HepG2 (cell line): ENCODE results near the gene SNX7. TPM values are rescaled to one million over a fixed set of nuclear protein-coding genes. Genes with fewer than 3 reads are reported as not detected.

Experiments
- CCDC6 ChIP-seq: sonication (generic); formaldehyde crosslinking; IDR thresholded peaks from 2 replicates; pipeline ENCODE4 v1.8.1; 2022; ENCODE audit warnings: mild to moderate bottlenecking, missing genetic modification reagents, moderate library complexity
- ETS1 ChIP-seq: sonication (generic); formaldehyde crosslinking; IDR thresholded peaks from 2 replicates; pipeline ENCODE4 v1.4.0; 2020; ENCODE audit warnings: missing genetic modification reagents
- ISX ChIP-seq: sonication (generic); formaldehyde crosslinking; conservative IDR thresholded peaks from 2 replicates; pipeline ENCODE4 v1.5.0; 2020; ENCODE audit warnings: missing genetic modification reagents
- NR2F1 ChIP-seq, 2 experiments: fragments of 450-650 bp in 1 of 2; formaldehyde crosslinking in 1 of 2; IDR thresholded peaks; 2 replicates each; pipeline versions ENCODE4 v1.5.0 to v1.6.1; 2016 to 2020; ENCODE audit warnings: mild to moderate bottlenecking in 1 of 2, missing compliant biosample characterization in 1 of 2, missing genetic modification reagents in 1 of 2, moderate library complexity in 1 of 2
- REXO4 ChIP-seq: sonication (generic); formaldehyde crosslinking; IDR thresholded peaks from 2 replicates; pipeline ENCODE4 v1.8.0; 2022; ENCODE audit warnings: missing genetic modification reagents, mild to moderate bottlenecking, borderline replicate concordance
- SRSF9 ChIP-seq: fragments of 200-400 bp; formaldehyde crosslinking; IDR thresholded peaks from 2 replicates; pipeline ENCODE4 v1.6.1; 2018; ENCODE audit warnings: borderline replicate concordance, mild to moderate bottlenecking, low read depth, low read length; ENCODE audit not compliant: insufficient read depth, poor library complexity, severe bottlenecking
- ZBTB44 ChIP-seq: sonication (generic); formaldehyde crosslinking; IDR thresholded peaks from 2 replicates; pipeline ENCODE4 v1.4.0; 2020; ENCODE audit warnings: missing genetic modification reagents
- ZNF782 ChIP-seq: sonication (generic); formaldehyde crosslinking; IDR thresholded peaks from 2 replicates; pipeline ENCODE4 v1.4.0; 2020; ENCODE audit warnings: missing genetic modification reagents, mild to moderate bottlenecking, borderline replicate concordance
- polyA plus RNA-seq, 8 experiments: library from polyadenylated mRNA; depleted of rRNA in 3 of 8; stranded (reverse) in 7 of 8; unstranded in 1 of 8; fragments of >200 nt; fragmentation: Illumina TruSeq in 4 of 8; extraction: Trizol in 4 of 8; gene quantifications; 2 replicates each; pipeline versions ENCODE4 v1.2.1 to v1.2.3, GENCODE V29; 2011 to 2016; ENCODE audit warnings: low read depth in 4 of 8, missing spikeins in 1 of 8, mixed read lengths in 1 of 8; ENCODE audit not compliant: insufficient read depth in 1 of 8
- total RNA-seq, 5 experiments: library from RNA; depleted of rRNA; stranded (reverse); fragments of >200 nt; fragmentation: Illumina TruSeq; extraction: Trizol; gene quantifications; 2 replicates each; pipeline ENCODE4 v1.2.3, GENCODE V29; 2016; ENCODE audit warnings: low read depth in 1 of 5
- TF ChIP-seq, protein P1 (sequence below): sonication (generic); formaldehyde crosslinking; IDR thresholded peaks from 2 replicates; pipeline ENCODE4 v1.5.1; 2020; ENCODE audit warnings: mild to moderate bottlenecking, missing genetic modification reagents, borderline replicate concordance
- TF ChIP-seq, protein P2 (sequence below): sonication (generic); formaldehyde crosslinking; IDR thresholded peaks from 2 replicates; pipeline ENCODE4 v1.4.0; 2020; ENCODE audit warnings: missing genetic modification reagents
- TF ChIP-seq, protein P3 (sequence below): sonication (generic); formaldehyde crosslinking; conservative IDR thresholded peaks from 2 replicates; pipeline ENCODE4 v1.4.0; 2020; ENCODE audit warnings: missing genetic modification reagents
- TF ChIP-seq, protein P4 (sequence below): sonication (generic); formaldehyde crosslinking; IDR thresholded peaks from 2 replicates; pipeline ENCODE4 v1.8.0; 2023; ENCODE audit warnings: mild to moderate bottlenecking, missing genetic modification reagents

The SNX7 gene
- total and polyA plus RNA-seq, 2 of the 13 experiments (the other 11 are each of a cell fraction or from before 2014, with no cell fraction given): 14.3 to 33.5 TPM

DNA sequence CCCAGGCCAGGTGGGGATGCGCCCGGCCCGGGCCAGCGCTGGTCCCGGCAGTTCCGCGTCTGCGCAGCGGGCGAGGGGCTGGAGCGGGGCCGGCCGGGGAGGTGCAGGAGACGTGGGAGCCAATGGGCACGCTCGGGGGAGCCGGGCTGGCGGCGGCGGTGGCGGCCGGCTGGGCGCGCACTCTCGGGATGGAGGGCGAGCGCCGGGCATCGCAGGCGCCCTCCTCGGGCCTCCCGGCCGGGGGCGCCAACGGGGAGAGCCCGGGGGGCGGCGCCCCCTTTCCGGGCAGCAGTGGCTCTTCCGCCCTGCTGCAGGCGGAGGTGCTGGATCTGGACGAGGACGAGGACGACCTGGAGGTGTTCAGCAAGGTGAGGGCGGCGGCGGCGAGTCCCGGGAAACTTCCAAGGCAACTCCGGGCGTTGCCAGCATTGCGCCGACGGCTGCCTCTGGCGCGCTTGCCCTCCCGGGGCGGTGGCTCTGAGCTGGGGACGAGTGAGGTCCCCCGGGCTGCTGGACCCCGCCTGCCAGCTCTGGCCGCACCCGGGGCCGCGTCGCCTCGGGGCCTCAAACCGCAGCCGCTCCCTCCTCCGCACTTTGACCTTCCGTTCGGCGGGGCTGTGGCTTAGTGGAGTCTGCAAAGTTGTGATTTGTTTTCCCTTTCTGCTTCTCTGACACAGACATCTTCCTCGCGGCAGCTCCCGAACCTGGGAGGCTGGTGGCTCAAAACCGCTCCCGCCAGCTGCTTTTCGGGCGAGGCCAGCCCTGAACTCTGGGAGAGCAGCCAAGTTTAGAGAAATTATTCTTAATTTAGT, at the start of gene SNX7 (continued):
- TF ChIP-seq, protein P1, sequence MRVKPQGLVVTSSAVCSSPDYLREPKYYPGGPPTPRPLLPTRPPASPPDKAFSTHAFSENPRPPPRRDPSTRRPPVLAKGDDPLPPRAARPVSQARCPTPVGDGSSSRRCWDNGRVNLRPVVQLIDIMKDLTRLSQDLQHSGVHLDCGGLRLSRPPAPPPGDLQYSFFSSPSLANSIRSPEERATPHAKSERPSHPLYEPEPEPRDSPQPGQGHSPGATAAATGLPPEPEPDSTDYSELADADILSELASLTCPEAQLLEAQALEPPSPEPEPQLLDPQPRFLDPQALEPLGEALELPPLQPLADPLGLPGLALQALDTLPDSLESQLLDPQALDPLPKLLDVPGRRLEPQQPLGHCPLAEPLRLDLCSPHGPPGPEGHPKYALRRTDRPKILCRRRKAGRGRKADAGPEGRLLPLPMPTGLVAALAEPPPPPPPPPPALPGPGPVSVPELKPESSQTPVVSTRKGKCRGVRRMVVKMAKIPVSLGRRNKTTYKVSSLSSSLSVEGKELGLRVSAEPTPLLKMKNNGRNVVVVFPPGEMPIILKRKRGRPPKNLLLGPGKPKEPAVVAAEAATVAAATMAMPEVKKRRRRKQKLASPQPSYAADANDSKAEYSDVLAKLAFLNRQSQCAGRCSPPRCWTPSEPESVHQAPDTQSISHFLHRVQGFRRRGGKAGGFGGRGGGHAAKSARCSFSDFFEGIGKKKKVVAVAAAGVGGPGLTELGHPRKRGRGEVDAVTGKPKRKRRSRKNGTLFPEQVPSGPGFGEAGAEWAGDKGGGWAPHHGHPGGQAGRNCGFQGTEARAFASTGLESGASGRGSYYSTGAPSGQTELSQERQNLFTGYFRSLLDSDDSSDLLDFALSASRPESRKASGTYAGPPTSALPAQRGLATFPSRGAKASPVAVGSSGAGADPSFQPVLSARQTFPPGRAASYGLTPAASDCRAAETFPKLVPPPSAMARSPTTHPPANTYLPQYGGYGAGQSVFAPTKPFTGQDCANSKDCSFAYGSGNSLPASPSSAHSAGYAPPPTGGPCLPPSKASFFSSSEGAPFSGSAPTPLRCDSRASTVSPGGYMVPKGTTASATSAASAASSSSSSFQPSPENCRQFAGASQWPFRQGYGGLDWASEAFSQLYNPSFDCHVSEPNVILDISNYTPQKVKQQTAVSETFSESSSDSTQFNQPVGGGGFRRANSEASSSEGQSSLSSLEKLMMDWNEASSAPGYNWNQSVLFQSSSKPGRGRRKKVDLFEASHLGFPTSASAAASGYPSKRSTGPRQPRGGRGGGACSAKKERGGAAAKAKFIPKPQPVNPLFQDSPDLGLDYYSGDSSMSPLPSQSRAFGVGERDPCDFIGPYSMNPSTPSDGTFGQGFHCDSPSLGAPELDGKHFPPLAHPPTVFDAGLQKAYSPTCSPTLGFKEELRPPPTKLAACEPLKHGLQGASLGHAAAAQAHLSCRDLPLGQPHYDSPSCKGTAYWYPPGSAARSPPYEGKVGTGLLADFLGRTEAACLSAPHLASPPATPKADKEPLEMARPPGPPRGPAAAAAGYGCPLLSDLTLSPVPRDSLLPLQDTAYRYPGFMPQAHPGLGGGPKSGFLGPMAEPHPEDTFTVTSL (CRISPR knock-in tag): no peak
- TF ChIP-seq REXO4 (CRISPR knock-in tag): 0 out of 2 replicates have a peak, but pooled peaks have one; percentile 30
- TF ChIP-seq, protein P2, sequence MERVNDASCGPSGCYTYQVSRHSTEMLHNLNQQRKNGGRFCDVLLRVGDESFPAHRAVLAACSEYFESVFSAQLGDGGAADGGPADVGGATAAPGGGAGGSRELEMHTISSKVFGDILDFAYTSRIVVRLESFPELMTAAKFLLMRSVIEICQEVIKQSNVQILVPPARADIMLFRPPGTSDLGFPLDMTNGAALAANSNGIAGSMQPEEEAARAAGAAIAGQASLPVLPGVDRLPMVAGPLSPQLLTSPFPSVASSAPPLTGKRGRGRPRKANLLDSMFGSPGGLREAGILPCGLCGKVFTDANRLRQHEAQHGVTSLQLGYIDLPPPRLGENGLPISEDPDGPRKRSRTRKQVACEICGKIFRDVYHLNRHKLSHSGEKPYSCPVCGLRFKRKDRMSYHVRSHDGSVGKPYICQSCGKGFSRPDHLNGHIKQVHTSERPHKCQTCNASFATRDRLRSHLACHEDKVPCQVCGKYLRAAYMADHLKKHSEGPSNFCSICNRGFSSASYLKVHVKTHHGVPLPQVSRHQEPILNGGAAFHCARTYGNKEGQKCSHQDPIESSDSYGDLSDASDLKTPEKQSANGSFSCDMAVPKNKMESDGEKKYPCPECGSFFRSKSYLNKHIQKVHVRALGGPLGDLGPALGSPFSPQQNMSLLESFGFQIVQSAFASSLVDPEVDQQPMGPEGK (CRISPR knock-in tag): peak; percentile 30
- no peak for TF ChIP-seq SRSF9
- TF ChIP-seq ISX: peak; percentile 86; the same call in 1 of the 2 replicates
- TF ChIP-seq ETS1 (CRISPR knock-in tag): 0 out of 2 replicates have a peak, but pooled peaks have one; percentile 47
- TF ChIP-seq ZNF782 (CRISPR knock-in tag): no peak
- TF ChIP-seq CCDC6 (CRISPR knock-in tag): peak; percentile 58; the same call in 1 of the 2 replicates
- peak; percentile 33 to 57; a peak in 2 of 4 replicates for TF ChIP-seq NR2F1 (CRISPR knock-in tag; IDR thresholded peaks at IDR 0.05)
- no peak for TF ChIP-seq ZBTB44 (CRISPR knock-in tag)
- TF ChIP-seq, protein P3, sequence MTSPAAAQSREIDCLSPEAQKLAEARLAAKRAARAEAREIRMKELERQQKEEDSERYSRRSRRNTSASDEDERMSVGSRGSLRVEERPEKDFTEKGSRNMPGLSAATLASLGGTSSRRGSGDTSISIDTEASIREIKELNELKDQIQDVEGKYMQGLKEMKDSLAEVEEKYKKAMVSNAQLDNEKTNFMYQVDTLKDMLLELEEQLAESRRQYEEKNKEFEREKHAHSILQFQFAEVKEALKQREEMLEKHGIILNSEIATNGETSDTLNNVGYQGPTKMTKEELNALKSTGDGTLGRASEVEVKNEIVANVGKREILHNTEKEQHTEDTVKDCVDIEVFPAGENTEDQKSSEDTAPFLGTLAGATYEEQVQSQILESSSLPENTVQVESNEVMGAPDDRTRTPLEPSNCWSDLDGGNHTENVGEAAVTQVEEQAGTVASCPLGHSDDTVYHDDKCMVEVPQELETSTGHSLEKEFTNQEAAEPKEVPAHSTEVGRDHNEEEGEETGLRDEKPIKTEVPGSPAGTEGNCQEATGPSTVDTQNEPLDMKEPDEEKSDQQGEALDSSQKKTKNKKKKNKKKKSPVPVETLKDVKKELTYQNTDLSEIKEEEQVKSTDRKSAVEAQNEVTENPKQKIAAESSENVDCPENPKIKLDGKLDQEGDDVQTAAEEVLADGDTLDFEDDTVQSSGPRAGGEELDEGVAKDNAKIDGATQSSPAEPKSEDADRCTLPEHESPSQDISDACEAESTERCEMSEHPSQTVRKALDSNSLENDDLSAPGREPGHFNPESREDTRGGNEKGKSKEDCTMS (CRISPR knock-in tag): no peak
- TF ChIP-seq, protein P4, sequence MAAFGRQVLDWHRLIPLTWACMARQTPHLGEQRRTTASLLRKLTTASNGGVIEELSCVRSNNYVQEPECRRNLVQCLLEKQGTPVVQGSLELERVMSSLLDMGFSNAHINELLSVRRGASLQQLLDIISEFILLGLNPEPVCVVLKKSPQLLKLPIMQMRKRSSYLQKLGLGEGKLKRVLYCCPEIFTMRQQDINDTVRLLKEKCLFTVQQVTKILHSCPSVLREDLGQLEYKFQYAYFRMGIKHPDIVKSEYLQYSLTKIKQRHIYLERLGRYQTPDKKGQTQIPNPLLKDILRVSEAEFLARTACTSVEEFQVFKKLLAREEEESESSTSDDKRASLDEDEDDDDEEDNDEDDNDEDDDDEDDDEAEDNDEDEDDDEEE: no peak
